Kidney epithelial cell (primary cell): Measurements from ENCODE around the gene CSNK2A2. TPM values are rescaled to one million over a fixed set of nuclear protein-coding genes. Genes with fewer than 3 reads are reported as not detected.

Experiments used
- DNase-seq: peaks from one replicate; pipeline ENCODE4 v3.0.0-alpha.2; 2010; ENCODE audit warnings: low read depth
- H3K27me3 ChIP-seq: 2 replicates; pipeline ENCODE4 v1.6.0; 2011; ENCODE audit warnings: low read length; ENCODE audit not compliant: control insufficient read depth, insufficient read depth
- H3K36me3 ChIP-seq: 2 replicates; pipeline ENCODE4 v1.5.1; 2011; ENCODE audit warnings: low read length; ENCODE audit not compliant: control insufficient read depth, insufficient read depth
- H3K4me3 ChIP-seq: 2 replicates; pipeline ENCODE4 v1.5.1; 2011; ENCODE audit warnings: low read depth, mild to moderate bottlenecking, control low read depth, low read length
- CTCF ChIP-seq: IDR thresholded peaks from 2 replicates; pipeline ENCODE4 v1.5.1; 2011; ENCODE audit warnings: mild to moderate bottlenecking, moderate library complexity, low read length, control low read depth, inconsistent platforms; ENCODE audit not compliant: insufficient read depth, poor library complexity, severe bottlenecking
- total RNA-seq: library from RNA; depleted of rRNA; stranded (reverse); fragments of >200 nt; gene quantifications from 2 replicates; pipeline ENCODE4 v1.2.3, GENCODE V29; 2015

The CSNK2A2 gene
- total RNA-seq, 1 donor from 2014 or later = 54.8 TPM

- TF ChIP-seq CTCF = no peak
- DNase-seq = no peak
Observed at GRCh38 chr16:58125041-58125440, 72.9 kb downstream of the CSNK2A2 start.

GRCh38 chr16:58124601-58124915 is 73.3 kb downstream of the CSNK2A2 start:
- TF ChIP-seq CTCF = no peak
- Histone ChIP-seq H3K27me3 (no peaks in the 10 kb centered on the region), H3K36me3 (no peaks in the 10 kb centered on the region), H3K4me3 (no peak overlapping the region)
- DNase-seq = no peak

More at GRCh38 chr16:58125041-58125440, 72.9 kb downstream of the CSNK2A2 start:
- H3K4me3 ChIP-seq = no peak overlapping the region
- no peaks in the 10 kb centered on the region for H3K36me3 ChIP-seq
- no peaks in the 10 kb centered on the region for H3K27me3 ChIP-seq

GRCh38 chr16:58123896-58124600 is 73.9 kb downstream of the CSNK2A2 start:
- Histone ChIP-seq H3K4me3 (no peak overlapping the region), H3K36me3 (no peaks in the 10 kb centered on the region), H3K27me3 (no peaks in the 10 kb centered on the region)
- no peak for DNase-seq
- no peak for TF ChIP-seq CTCF

DNA sequence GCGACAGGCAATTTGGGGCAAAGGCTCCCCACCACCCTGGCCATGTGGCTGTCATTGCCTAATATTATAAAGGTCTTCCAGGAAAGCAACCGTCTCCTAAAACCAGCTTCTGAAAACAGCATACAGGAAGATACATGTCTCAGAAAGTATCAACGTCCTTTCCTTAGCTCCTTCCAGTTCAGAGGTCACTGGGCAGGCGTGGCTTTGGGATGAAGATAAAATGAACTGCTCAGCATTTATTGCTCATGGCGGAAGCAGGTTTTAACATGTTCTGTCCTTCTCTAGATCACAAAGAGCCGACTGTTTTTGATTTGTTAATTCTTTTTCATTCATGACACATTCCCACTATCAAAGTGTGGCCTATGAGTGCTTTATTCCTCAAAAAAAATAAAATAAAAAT is 76.8 kb downstream of the CSNK2A2 start:
- Histone ChIP-seq H3K27me3 (no peaks in the 10 kb centered on the region), H3K36me3 (no peaks in the 10 kb centered on the region), H3K4me3 (no peak overlapping the region)
- no peak for TF ChIP-seq CTCF
- DNase-seq = no peak

- H3K27me3 ChIP-seq = no peaks in the 10 kb centered on the region
- H3K4me3 ChIP-seq = no peak overlapping the region
- TF ChIP-seq CTCF = no peak
- peaks cover under 1% of the 10 kb centered on the region for H3K36me3 ChIP-seq
- DNase-seq = no peak
Observed at GRCh38 chr16:58120234-58120633, 77.7 kb downstream of the CSNK2A2 start.

GRCh38 chr16:58119509-58119845 is 78.4 kb downstream of the CSNK2A2 start:
- H3K4me3 ChIP-seq = no peak overlapping the region
- H3K36me3 ChIP-seq = peaks cover 2% of the 10 kb centered on the region
- DNase-seq = no peak
- H3K27me3 ChIP-seq = no peaks in the 10 kb centered on the region
- no peak for TF ChIP-seq CTCF
